Measurements from ENCODE around the gene ERO1A. TPM values are rescaled to one million over a fixed set of nuclear protein-coding genes. Genes with fewer than 3 reads are reported as not detected.

Gene ERO1A
- total RNA-seq, 1 experiment from 2014 or later = 44.6 TPM

GRCh38 chr14:52619687-52620086, 75.7 kb downstream of the ERO1A start:
- TF ChIP-seq FOXP4 (CRISPR knock-in tag; IDR thresholded peaks at IDR 0.05) = no peak
- no peak for TF ChIP-seq AFF4 (CRISPR knock-in tag; IDR thresholded peaks at IDR 0.05; ENCODE audit: borderline replicate concordance)
- no peak for TF ChIP-seq ZNF281 (CRISPR knock-in tag; IDR thresholded peaks at IDR 0.05)
- no peak for TF ChIP-seq ZNF121 (CRISPR knock-in tag; IDR thresholded peaks at IDR 0.05)
- no peak for TF ChIP-seq TCF7 (CRISPR knock-in tag; IDR thresholded peaks at IDR 0.05; ENCODE audit: low read depth)
- no peak for TF ChIP-seq ZNF532 (CRISPR knock-in tag; IDR thresholded peaks at IDR 0.05; ENCODE audit: borderline replicate concordance)
- TF ChIP-seq ATF2 (CRISPR knock-in tag; IDR thresholded peaks at IDR 0.05; ENCODE audit: borderline replicate concordance, low read depth) = no peak
- no peak for TF ChIP-seq CTCF (IDR thresholded peaks at IDR 0.05)
- no peak for TF ChIP-seq FOXJ3 (CRISPR knock-in tag; IDR thresholded peaks at IDR 0.05; ENCODE audit: borderline replicate concordance)
- TF ChIP-seq GABPB1 (CRISPR knock-in tag; IDR thresholded peaks at IDR 0.05) = no peak
- no peak for TF ChIP-seq NR1H2 (CRISPR knock-in tag; IDR thresholded peaks at IDR 0.05)
- no peak for TF ChIP-seq ZNF317 (CRISPR knock-in tag; IDR thresholded peaks at IDR 0.05; ENCODE audit: borderline replicate concordance, low read depth)
- no peak for TF ChIP-seq GTF2I (CRISPR knock-in tag; conservative IDR thresholded peaks at IDR 0.05)
- TF ChIP-seq ZMAT4 (CRISPR knock-in tag; IDR thresholded peaks at IDR 0.05) = no peak
- TF ChIP-seq FOXK1 (CRISPR knock-in tag; IDR thresholded peaks at IDR 0.05) = no peak
- no peak overlapping the region for H3K4me3 Mint-ChIP-seq

More at GRCh38 chr14:52619687-52620086, 75.7 kb downstream of the ERO1A start:
- Mint-ChIP-seq H3K4me1 (no peaks in the 10 kb centered on the region), H3K27me3 (ENCODE audit: low read depth) (no peaks in the 10 kb centered on the region), H3K27ac (no peak overlapping the region), H3K36me3 (no peaks in the 10 kb centered on the region), H3K9me3 (no peaks in the 10 kb centered on the region)
- no peak for DNase-seq (ENCODE audit: low spot score)
- no peak for ATAC-seq
- ChIA-PET POLR2A (no interaction called here), CTCF (no interaction called here)
